VCaP (cell line): ENCODE data around the gene PGLYRP1.
A peak's percentile ranks its signal among the peaks of the same experiment; 100 is the strongest.

Experiments
- H3K27ac ChIP-seq: fragments of 450-650 bp; 2 replicates; pipeline ENCODE4 v1.5.1; 2017
- CTCF ChIP-seq: fragments of 450-650 bp; conservative IDR thresholded peaks from 2 replicates; pipeline ENCODE4 v1.5.1; 2017; ENCODE audit warnings: mild to moderate bottlenecking, moderate library complexity

Gene PGLYRP1

GRCh38 chr19:46000491-46001246, 22.2 kb downstream of the PGLYRP1 start:
- no peak overlapping the region for H3K27ac ChIP-seq
- no peak for TF ChIP-seq CTCF

GRCh38 chr19:45999653-46000121, 23.2 kb downstream of the PGLYRP1 start:
- H3K27ac ChIP-seq = no peak overlapping the region
- no peak for TF ChIP-seq CTCF

- H3K27ac ChIP-seq = no peak overlapping the region
- TF ChIP-seq CTCF = no peak
These were observed 24.0 kb downstream of the PGLYRP1 start for GRCh38 chr19:45998834-45999233.

GRCh38 chr19:45996933-45997332, 25.9 kb downstream of the PGLYRP1 start:
- H3K27ac ChIP-seq = no peak overlapping the region
- no peak for TF ChIP-seq CTCF

- peak overlapping the region; percentile 64; the same call in 1 of the 2 replicates for H3K27ac ChIP-seq
These were observed 27.0 kb downstream of the PGLYRP1 start for GRCh38 chr19:45995715-45996385.

GRCh38 chr19:45994998-45995714, 27.7 kb downstream of the PGLYRP1 start, which contains the start of gene CCDC61:
TSS of gene CCDC61 (plus strand) at chr19:45995467. CDS start at chr19:46003019, 7,552 bp downstream.
- peak within 1 kb of the TSS; percentile 64 for H3K27ac ChIP-seq
- no peak for TF ChIP-seq CTCF

More at GRCh38 chr19:45995715-45996385, 27.0 kb downstream of the PGLYRP1 start:
- no peak for TF ChIP-seq CTCF
